PFSK-1 (cell line): Measurements from ENCODE around the gene CUEDC2.

ENCODE experiments used
- FOXP2 ChIP-seq: optimal IDR thresholded peaks from 2 replicates; pipeline ENCODE3; 2011; ENCODE audit warnings: borderline replicate concordance, control low read depth, inconsistent platforms; ENCODE audit not compliant: insufficient read depth; ENCODE audit errors: extremely low read length, extremely low read depth
- POLR2AphosphoS5 ChIP-seq: IDR thresholded peaks from 2 replicates; pipeline ENCODE4 v1.6.1; 2012; ENCODE audit warnings: low read depth, mild to moderate bottlenecking, control low read depth, low read length, moderate library complexity
- SIN3A ChIP-seq: IDR thresholded peaks from 2 replicates; pipeline ENCODE4 v1.6.1; 2012; ENCODE audit warnings: mild to moderate bottlenecking, low read length, moderate library complexity, borderline replicate concordance; ENCODE audit not compliant: insufficient read depth
- TAF1 ChIP-seq: IDR thresholded peaks from 2 replicates; pipeline ENCODE4 v1.6.1; 2012; ENCODE audit warnings: low read length, control low read depth, borderline replicate concordance; ENCODE audit not compliant: insufficient read depth
- TF ChIP-seq, protein P1 (sequence below), 2 experiments: IDR thresholded peaks; 2 replicates each; pipeline versions ENCODE4 v1.6.1 to v1.8.0; 2011 to 2012; ENCODE audit warnings: low read depth in 2 of 2, low read length in 2 of 2, control low read depth in 1 of 2, inconsistent platforms in 1 of 2, mild to moderate bottlenecking in 1 of 2, moderate library complexity in 1 of 2; ENCODE audit not compliant: insufficient read depth in 1 of 2

CUEDC2 gene

DNA sequence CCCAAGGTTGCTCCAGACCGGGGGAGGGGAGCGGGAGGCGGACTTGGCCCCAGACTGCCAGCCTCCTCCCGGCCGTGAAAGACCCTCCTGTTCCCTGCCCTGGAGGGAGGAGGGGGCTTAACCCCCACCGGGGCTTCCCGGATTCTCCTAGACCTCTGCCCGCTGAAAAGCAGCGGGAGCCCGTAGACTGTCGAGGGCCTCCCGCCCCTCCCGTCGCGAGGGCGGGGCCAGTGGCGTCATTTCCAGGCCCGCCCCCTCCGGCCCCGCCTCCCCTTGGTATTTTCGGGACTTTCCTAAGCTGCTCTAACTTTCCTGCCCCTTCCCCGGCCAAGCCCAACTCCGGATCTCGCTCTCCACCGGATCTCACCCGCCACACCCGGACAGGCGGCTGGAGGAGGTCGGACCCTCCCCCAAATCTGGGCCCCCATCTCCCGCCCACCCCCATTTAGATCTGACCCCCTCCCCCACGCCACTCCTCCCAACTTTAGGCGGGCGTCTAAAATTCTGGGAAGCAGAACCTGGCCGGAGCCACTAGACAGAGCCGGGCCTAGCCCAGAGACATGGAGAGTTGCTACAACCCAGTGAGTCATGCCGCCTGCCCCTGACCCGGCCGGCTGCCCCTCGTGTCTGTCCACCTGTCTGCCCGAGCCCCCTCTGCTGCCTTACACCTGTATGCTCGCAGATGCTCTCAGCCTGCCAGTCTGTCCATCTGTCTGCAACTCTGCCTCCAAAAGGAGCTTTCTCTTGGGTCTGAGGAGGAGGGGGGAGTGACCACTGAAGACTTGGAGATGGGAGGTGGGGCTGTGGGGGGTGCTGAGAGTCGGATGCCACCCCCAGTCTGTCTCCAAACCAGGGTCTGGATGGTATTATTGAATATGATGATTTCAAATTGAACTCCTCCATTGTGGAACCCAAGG lies 36.7 kb downstream of the CUEDC2 start, which contains the start of gene NFKB2:
Gene NFKB2, plus strand, starts transcription at position 306 of the 917 bp plus-strand sequence. Its CDS starts 255 bp downstream, at position 561.
- TF ChIP-seq TAF1 = no peak

DNA sequence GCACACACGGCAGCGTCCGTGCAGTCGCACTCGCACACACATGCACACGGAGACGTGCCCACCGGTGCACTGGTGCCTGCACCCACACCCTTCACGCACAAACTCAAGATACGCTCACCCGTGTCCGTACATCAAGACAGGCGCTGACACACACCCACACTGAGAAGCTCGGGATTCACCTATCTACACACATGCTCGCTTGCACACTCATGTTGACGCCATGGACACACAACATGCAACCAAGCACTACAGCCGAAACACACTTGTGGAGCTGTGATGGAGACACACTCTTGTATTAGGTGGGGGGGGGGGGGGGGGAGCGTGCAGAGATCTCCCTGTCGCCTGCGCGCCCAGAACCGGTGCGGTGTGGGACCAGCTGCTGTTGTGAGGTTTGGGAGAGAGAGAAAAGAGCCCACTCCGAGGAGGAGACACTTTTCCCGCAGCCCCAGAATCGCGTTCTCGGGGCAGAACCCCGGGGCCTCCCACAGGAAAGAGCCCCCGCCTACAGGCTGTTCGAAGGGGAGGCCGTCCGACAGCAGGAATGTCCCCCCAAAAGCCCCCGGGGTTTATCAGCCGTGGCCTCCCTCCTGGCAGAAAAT lies 37.5 kb downstream of the CUEDC2 start:
- TF ChIP-seq SIN3A (no peak), FOXP2 (no peak), TAF1 (no peak), POLR2AphosphoS5 (no peak)
- TF ChIP-seq, protein P1, sequence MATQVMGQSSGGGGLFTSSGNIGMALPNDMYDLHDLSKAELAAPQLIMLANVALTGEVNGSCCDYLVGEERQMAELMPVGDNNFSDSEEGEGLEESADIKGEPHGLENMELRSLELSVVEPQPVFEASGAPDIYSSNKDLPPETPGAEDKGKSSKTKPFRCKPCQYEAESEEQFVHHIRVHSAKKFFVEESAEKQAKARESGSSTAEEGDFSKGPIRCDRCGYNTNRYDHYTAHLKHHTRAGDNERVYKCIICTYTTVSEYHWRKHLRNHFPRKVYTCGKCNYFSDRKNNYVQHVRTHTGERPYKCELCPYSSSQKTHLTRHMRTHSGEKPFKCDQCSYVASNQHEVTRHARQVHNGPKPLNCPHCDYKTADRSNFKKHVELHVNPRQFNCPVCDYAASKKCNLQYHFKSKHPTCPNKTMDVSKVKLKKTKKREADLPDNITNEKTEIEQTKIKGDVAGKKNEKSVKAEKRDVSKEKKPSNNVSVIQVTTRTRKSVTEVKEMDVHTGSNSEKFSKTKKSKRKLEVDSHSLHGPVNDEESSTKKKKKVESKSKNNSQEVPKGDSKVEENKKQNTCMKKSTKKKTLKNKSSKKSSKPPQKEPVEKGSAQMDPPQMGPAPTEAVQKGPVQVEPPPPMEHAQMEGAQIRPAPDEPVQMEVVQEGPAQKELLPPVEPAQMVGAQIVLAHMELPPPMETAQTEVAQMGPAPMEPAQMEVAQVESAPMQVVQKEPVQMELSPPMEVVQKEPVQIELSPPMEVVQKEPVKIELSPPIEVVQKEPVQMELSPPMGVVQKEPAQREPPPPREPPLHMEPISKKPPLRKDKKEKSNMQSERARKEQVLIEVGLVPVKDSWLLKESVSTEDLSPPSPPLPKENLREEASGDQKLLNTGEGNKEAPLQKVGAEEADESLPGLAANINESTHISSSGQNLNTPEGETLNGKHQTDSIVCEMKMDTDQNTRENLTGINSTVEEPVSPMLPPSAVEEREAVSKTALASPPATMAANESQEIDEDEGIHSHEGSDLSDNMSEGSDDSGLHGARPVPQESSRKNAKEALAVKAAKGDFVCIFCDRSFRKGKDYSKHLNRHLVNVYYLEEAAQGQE (IDR thresholded peaks at IDR 0.05; ENCODE audit: insufficient read depth in 1 of 2, low read depth in 2 of 2, low read length in 2 of 2) = no peak

DNA sequence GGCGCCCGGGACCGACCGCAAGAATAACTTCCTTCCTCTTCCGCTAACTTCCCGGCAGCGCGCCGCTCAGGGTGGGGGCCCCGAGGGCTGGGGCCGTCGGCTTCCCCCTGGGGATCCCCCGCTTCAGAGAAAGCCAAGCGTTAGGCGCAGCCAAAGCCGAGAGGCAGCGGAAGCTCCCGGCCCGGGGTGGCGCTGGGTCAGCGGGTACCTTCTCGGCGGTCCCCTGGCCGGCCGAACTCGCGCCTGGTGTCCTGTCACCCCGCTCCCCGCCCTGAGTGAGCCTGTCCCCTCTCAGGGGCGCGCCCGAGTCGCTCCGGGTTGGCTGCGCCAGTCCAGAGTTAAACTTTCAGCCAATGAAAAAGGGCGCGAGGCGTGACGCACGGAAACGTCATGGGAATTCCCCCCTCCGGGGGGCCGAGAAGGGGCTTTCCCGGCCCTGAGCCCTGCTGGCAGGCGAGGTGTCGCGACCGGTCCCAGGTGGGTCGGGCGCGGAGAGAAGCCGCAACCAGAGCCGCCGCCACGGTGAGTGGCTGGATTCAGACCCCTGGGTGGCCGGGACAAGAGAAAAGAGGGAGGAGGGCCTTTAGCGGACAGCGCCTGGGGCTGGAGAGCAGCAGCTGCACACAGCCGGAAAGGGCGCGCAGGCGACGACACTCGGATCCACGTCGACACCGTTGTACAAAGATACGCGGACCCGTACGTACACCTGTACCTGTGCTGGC lies 38.1 kb downstream of the CUEDC2 start:
- TF ChIP-seq SIN3A (no peak), FOXP2 (no peak), TAF1 (no peak), POLR2AphosphoS5 (0 out of 2 replicates have a peak, but pooled peaks have one; percentile 28)
- TF ChIP-seq, protein P1 (IDR thresholded peaks at IDR 0.05; ENCODE audit: insufficient read depth in 1 of 2, low read depth in 2 of 2, low read length in 2 of 2) = peak in 1 of 2 experiments; percentile 16; a peak in 2 of 4 replicates

DNA sequence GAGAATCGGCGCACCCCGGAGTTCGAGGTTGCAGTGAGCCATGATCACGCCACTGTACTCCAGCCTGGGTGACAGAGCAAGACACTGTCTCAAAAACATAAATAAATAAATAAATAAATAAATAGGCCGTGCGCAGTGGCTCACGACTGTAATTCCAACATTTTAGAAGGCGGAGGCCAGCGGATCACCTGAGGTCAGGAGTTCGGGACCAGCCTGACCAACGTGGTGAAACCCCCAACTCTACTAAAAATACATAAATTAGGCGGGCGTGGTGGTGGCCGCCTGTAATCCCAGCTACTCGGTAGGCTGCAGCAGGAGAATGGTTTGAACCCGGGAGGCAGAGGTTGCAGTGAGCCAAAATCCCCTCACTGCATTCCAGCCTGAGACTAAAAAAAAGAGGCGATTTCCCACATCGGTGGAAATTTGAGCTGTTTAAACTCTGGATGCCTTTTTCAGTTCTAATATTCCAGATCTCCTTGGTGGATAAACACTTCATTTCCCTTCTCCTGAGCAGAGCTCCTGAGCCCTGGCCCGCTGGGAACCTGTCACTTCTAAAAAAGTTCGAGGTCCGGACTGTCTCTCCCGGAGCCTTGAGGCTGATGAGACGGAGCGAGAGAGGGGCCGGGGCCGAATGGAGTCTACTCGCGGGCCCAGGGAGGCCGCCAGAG lies 38.8 kb downstream of the CUEDC2 start:
- TF ChIP-seq, protein P1 (IDR thresholded peaks at IDR 0.05; ENCODE audit: insufficient read depth in 1 of 2, low read depth in 2 of 2, low read length in 2 of 2) = 0 out of 4 replicates have a peak, but pooled peaks of 1 of the 2 experiments have one; percentile 4
- TF ChIP-seq TAF1 (no peak), SIN3A (no peak)

DNA sequence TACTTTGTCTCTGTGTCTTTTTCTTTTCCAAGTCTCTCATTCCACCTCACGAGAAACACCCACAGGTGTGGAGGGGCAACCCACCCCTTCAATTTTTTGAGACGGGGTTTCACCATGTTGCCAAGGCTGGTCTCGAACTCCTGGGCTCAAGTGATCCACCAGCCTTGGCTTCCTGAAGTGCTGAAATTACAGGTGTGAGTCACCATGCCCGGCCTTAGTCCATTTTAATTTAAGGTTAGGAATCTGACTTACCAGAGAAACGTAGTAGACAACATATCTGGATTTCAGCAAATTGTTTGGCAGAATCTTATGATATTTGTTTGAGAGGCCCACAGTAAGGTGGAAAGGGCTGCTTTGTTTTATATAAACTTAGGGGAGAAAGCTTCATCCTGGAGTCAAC lies 40.1 kb downstream of the CUEDC2 start:
- TF ChIP-seq, protein P1 (IDR thresholded peaks at IDR 0.05; ENCODE audit: insufficient read depth in 1 of 2, low read depth in 2 of 2, low read length in 2 of 2) = no peak
- TF ChIP-seq TAF1 (no peak), SIN3A (no peak), POLR2AphosphoS5 (no peak), FOXP2 (no peak)
